Kidney (tissue), 14 donors: ENCODE data around the gene NPAS3. TPM values are rescaled to one million over a fixed set of nuclear protein-coding genes. Genes with fewer than 3 reads are reported as not detected.

Experiments
- DNase-seq, 5 donors: peaks; one replicate each; pipeline ENCODE4 v3.0.0-alpha.2; 2013 to 2020
- FAIRE-seq: peaks from 2 replicates; lab custom pipeline; 2012; peaks lifted over from hg19 to GRCh38; lab: Jason Lieb, UNC
- H3K27ac ChIP-seq, 2 donors: one replicate each; pipeline ENCODE4 v1.7.0; 2013; ENCODE audit warnings: low read depth in 2 of 2, low read length in 2 of 2, inconsistent platforms in 1 of 2
- H3K27me3 ChIP-seq: one replicate; pipeline ENCODE4 v1.7.1; 2013; ENCODE audit warnings: low read length, inconsistent platforms; ENCODE audit not compliant: control insufficient read depth, insufficient read depth
- H3K36me3 ChIP-seq, 3 donors: one replicate each; pipeline versions ENCODE4 v1.7.0 to v1.7.1; 2013; ENCODE audit warnings: low read length in 3 of 3, control low read depth in 1 of 3, inconsistent platforms in 1 of 3; ENCODE audit not compliant: insufficient read depth in 3 of 3, control insufficient read depth in 2 of 3
- H3K4me1 ChIP-seq, 3 donors: one replicate each; pipeline versions ENCODE4 v1.7.0 to v1.7.1; 2013; ENCODE audit warnings: low read length in 3 of 3, inconsistent platforms in 1 of 3, low read depth in 1 of 3; ENCODE audit not compliant: control insufficient read depth in 2 of 3, insufficient read depth in 2 of 3
- H3K4me3 ChIP-seq, 3 donors: one replicate each; pipeline versions ENCODE4 v1.7.0 to v1.8.1; 2013; ENCODE audit warnings: low read length in 3 of 3, control low read depth in 1 of 3, inconsistent platforms in 1 of 3
- H3K9ac ChIP-seq, 3 donors: one replicate each; pipeline versions ENCODE4 v1.7.0 to v1.7.1; 2013; ENCODE audit warnings: low read length in 3 of 3, control low read depth in 1 of 3, inconsistent platforms in 1 of 3
- H3K9me3 ChIP-seq, 3 donors: one replicate each; pipeline versions ENCODE4 v1.7.0 to v1.7.1; 2013; ENCODE audit warnings: low read length in 3 of 3, control low read depth in 1 of 3, inconsistent platforms in 1 of 3; ENCODE audit not compliant: control insufficient read depth in 2 of 3, insufficient read depth in 1 of 3
- intact Hi-C: fragments of 100-400 bp; cut with DNase I; formaldehyde crosslinking; loops from one replicate; pipeline ENCODE4 v1.11.1; 2022
- polyA plus RNA-seq: library from polyadenylated mRNA; stranded (reverse); fragments of 350-450 nt; fragmentation: Illumina TruSeq; extraction: RNeasy Lipid Tissue Mini Kit (QIAGEN cat#74804); gene quantifications from one replicate; pipeline ENCODE4 v1.2.3, GENCODE V29; 2014; ENCODE audit warnings: low read depth, low replicate concordance; ENCODE audit not compliant: insufficient read depth
- total RNA-seq: library from RNA; stranded (reverse); fragmentation: NEBNext Ultra II Directional; extraction: Animal tissue kit (Norgen Biotek cat#: 25700); gene quantifications from one replicate; pipeline ENCODE4 v1.2.1, GENCODE V29; 2021
- TF ChIP-seq, protein P1 (sequence below): IDR thresholded peaks from 3 replicates; pipeline ENCODE4 v1.5.1; 2012; ENCODE audit warnings: mild to moderate bottlenecking, moderate library complexity, borderline replicate concordance; ENCODE audit not compliant: insufficient read depth; ENCODE audit errors: extremely low read depth
- donor health status: control.
- donor health status: control.
- donor health status: control.
- donor health status: control.
- donor health status: control.
- donor health status: DM: yes; HTN: yes; CAD: no.
- donor health status: Normal renal cell carcinoma (clear cell type).

Gene NPAS3
- total and polyA plus RNA-seq, 2 donors from 2014 or later, result 0.82 to 5.0 TPM

DNA sequence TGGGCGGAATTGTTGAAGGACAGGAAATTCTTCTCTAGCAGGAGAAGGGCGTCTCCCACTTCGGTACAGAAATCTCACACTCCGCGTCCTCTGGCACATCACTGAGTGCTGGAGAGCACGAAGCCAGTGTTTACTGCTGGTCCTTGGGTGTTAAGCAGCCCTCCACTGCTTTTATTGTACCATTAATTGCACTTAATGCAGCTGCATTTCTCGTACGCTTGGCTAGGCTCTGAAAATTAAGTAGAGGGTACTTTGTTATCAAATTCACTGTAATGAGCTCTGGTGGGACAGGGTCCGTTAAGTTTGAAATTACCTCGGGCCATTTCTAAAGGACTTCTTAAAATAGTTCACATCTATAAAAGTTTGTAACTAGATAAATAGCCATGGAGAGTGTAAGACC, 411.2 kb downstream of the NPAS3 start:
- H3K4me3 ChIP-seq, result no peak overlapping the region
- intact Hi-C loops, result no loop called here
- no peak overlapping the region for H3K27ac ChIP-seq
- FAIRE-seq (no peak), DNase-seq (peak in 3 of 5 donors; percentile 66 to 82 (median 79))
- no peaks in the 10 kb centered on the region for H3K36me3 ChIP-seq
- H3K9me3 ChIP-seq, result no peaks in the 10 kb centered on the region
- H3K4me1 ChIP-seq, result no peaks in the 10 kb centered on the region
- H3K27me3 ChIP-seq, result no peaks in the 10 kb centered on the region
- TF ChIP-seq, protein P1, sequence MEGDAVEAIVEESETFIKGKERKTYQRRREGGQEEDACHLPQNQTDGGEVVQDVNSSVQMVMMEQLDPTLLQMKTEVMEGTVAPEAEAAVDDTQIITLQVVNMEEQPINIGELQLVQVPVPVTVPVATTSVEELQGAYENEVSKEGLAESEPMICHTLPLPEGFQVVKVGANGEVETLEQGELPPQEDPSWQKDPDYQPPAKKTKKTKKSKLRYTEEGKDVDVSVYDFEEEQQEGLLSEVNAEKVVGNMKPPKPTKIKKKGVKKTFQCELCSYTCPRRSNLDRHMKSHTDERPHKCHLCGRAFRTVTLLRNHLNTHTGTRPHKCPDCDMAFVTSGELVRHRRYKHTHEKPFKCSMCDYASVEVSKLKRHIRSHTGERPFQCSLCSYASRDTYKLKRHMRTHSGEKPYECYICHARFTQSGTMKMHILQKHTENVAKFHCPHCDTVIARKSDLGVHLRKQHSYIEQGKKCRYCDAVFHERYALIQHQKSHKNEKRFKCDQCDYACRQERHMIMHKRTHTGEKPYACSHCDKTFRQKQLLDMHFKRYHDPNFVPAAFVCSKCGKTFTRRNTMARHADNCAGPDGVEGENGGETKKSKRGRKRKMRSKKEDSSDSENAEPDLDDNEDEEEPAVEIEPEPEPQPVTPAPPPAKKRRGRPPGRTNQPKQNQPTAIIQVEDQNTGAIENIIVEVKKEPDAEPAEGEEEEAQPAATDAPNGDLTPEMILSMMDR, result no peak
- no peak overlapping the region for H3K9ac ChIP-seq

DNA sequence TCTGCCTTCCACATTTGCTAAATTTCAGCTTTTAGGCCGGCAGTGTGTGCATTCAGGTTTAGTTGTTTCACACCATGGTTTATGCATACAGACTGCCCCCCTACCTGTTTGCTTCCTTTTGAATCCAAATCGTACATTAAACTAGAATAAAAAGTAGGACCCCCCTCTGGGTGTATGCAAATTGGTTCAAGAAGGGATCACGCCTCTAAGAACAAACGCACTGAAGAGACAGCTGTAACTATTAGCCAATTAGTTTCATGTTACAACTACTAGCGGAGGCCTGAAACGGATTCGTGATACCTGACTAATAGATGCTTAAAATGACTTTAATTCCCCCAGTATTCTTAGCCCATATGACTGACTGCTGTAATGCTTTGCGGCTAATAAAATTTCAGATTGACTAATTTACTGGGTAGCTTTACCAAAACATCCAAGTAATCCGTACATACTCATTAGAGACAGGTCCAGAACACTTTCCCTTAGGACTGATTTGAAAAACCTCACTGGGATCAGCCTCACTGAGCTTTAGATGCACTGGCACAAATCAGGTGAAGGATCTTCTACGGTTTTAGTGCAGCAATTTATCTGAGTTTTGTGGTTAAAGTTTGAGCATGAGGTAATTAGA, 411.8 kb downstream of the NPAS3 start:
- DNase-seq, result peak in 2 of 5 donors; percentile 61 to 66
- intact Hi-C loops, result no loop called here
- no peak for FAIRE-seq

DNA sequence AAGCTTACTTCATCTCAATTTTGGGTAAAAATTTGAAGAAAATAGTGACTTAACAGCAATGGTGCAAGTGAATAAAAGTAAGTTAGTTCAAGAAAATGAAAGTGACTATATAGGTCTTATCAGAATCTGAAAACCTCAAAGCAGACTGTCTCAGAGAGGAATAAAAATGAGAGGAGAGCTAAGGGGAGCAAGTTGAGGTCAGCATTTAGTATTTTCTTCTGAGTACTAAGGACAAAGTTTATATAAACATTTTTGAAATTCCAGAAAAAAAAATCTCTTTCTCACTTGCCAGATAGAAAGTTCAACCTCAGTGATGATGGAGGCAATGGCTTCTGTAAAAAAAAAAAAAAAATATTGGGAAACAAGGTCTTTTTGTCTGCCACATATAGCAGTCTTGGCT, 414.1 kb downstream of the NPAS3 start:
- intact Hi-C loops, result no loop called here
- TF ChIP-seq, protein P1, result no peak
- no peaks in the 10 kb centered on the region for H3K36me3 ChIP-seq
- no peaks in the 10 kb centered on the region for H3K9me3 ChIP-seq
- no peak overlapping the region for H3K9ac ChIP-seq
- no peak overlapping the region for H3K27ac ChIP-seq
- no peaks in the 10 kb centered on the region for H3K27me3 ChIP-seq
- FAIRE-seq (no peak), DNase-seq (no peak)
- H3K4me1 ChIP-seq, result no peaks in the 10 kb centered on the region
- H3K4me3 ChIP-seq, result no peak overlapping the region

More for the DNA sequence above, 411.8 kb downstream of the NPAS3 start:
- H3K4me1 ChIP-seq, result no peaks in the 10 kb centered on the region
- H3K9me3 ChIP-seq, result no peaks in the 10 kb centered on the region
- H3K27me3 ChIP-seq, result no peaks in the 10 kb centered on the region
- no peak overlapping the region for H3K9ac ChIP-seq
- H3K27ac ChIP-seq, result no peak overlapping the region
- H3K36me3 ChIP-seq, result no peaks in the 10 kb centered on the region
- TF ChIP-seq, protein P1, result no peak
- H3K4me3 ChIP-seq, result no peak overlapping the region

DNA sequence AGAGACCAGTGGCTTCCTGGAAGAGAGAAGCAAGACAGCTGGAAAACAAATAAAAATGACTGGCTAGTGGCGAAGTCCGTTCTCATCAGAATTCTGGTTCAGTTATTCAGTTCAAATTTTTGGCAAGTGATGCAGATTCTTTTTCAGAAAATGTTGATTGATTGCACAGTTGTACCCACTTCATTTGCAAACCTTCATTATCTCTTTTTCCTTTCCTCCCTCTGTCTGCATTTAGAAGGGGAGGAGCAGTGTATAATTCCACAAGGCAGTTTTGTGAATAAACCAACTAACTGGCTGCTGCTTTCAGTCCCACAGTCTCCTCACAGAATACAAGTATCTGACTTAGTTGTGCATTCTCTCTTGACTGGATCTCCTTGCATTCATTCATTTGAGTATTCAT, 417.5 kb downstream of the NPAS3 start:
- intact Hi-C loops, result no loop called here
- no peak overlapping the region for H3K9ac ChIP-seq
- H3K4me1 ChIP-seq, result no peaks in the 10 kb centered on the region
- H3K9me3 ChIP-seq, result no peaks in the 10 kb centered on the region
- H3K27me3 ChIP-seq, result no peaks in the 10 kb centered on the region
- TF ChIP-seq, protein P1, result no peak
- DNase-seq (no peak), FAIRE-seq (no peak)
- H3K36me3 ChIP-seq, result no peaks in the 10 kb centered on the region
- H3K27ac ChIP-seq, result no peak overlapping the region
- no peak overlapping the region for H3K4me3 ChIP-seq
